ENCODE measurements around the gene C12orf50. TPM values are rescaled to one million over a fixed set of nuclear protein-coding genes. Genes with fewer than 3 reads are reported as not detected.
A peak's percentile ranks its signal among the peaks of the same experiment; 100 is the strongest.
"Not testable (repeated sequence)": the region's sequence is repeated elsewhere in the genome, so short reads cannot be mapped to it uniquely, and the experiment has no call there.

Gene C12orf50
- polyA plus RNA-seq, 1 donor = 0.27 TPM

- DNase-seq = no peak
Measured at GRCh38 chr12:87985069-87985675, 44.0 kb downstream of the C12orf50 start.

DNA sequence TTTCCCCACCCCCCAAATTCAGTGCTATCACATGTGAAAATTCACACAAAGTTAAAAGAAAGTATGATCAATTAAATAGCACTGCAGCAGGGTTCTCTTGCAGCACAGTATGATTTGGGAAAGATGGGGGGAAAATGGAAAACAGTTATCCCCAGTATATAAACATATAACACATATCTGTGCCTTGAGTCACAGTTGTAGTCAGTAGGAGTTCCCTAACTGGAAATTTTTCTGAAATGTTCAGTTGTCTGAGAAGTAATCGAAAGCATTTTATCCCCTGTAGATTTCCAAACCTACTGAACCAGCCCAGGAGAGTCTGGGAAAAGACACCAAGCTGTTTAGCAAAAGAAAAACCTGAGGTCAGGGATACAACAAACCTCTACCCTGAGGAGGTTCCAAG is 47.0 kb downstream of the C12orf50 start:
- DNase-seq = no peak

DNA sequence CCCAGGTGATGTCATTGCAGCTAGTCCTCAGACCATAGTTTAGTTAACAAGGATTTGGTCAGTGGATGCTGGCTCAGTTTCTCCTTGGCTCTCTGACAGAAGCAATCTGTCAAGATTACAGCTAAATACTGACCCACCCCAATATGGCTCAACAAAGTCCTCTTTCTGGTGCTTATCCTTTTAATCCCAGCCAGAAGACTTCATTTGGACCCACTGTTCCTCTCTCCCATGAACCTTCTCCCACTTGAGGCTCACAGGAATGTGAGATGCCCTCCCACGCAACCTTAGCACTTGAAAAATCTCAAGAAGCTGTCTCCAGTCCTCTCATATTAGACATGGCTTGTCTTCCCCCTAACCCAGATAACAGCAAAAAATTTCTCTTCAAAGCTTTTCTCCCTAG is 47.7 kb downstream of the C12orf50 start:
- DNase-seq = no peak

DNA sequence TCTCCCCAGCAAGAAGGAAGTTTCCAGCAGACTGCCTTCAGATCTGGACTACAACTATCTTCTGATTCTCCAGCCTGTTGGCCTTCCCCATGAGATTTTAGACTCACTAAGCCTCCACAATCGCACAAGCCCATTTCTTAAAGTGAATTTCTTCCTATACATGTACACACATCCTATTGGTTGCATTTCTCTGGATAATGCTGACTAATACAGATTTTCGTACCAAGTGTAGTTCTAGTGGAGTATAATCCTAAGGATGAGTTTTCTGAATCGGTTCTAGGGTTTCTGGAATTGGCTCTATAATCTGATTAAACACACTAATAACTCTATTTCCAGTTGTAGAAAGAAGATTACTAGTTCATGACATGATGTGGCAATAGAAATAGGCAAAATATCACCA is 53.3 kb downstream of the C12orf50 start:
- no peak for DNase-seq

- peak; percentile 3 for DNase-seq
Measured at GRCh38 chr12:87967871-87968270, 61.3 kb downstream of the C12orf50 start.

- no peak for DNase-seq
Measured at GRCh38 chr12:87960566-87960965, 68.6 kb downstream of the C12orf50 start.

- not testable (repeated sequence) for DNase-seq
Measured at GRCh38 chr12:87954028-87954427, 75.2 kb downstream of the C12orf50 start.

DNA sequence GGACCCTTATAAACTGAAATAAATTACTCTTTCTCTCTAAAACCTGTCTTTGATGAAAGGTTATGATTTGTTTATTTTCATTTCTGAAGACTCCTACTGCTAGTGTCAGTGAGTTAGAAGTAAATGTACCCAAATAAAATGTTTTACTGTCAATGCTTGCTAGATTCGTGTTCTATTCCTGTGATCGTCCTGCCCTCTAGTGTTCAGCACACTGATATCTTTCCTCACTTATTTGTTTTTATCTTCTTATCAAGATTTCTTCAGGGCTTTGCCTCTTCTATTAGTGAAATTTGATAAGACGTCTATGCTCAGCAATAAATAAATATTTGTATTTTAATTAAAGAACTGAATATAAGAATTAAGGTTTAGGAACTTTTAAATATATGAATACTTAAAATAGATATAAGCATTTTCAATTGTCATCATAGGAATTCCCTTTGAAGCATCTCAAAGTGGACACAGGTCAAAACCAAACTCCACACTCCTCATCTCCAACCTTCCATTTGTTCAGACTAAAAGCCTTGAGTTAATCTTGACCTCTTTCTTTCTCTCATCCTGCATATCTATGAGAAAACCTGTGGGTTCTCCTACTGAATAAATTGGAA is 75.8 kb downstream of the C12orf50 start:
- DNase-seq = peak; percentile 56

DNA sequence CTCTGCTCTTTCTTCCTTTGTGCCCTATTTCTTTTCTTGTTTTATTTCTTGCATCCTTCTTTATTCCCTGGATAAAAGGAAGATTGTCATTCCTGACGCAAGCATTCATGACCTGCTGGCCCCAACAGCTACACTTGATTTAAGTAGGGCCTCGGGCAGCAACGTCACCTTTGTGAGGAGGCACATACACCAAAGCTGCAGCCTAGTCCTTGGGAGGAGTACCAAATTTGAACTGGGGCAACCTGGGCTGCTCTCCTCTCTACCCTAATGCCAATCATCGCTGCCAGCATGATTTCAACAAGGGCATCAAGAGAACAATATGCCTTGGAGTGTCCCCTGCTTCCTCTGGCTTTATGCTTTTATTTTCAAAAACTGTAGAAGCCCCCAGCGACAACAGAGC is 76.4 kb downstream of the C12orf50 start:
- DNase-seq = no peak

DNA sequence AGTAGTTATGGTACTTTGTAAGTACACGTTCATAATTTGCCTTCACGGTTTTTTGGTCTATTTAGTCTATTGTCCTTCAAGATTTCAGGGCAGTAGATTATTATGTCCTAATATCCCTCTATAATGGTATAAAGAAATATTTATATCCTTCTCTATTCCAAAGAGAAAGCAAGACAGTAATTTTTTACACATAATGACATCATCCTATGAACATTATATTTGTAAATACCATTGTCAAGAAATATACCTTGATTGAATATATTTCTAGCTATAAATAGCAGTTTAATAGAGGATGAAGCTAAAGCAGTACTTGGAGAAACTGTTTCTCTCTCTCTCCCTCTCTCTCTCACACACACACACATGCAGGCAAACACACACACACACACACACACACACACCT is 77.0 kb downstream of the C12orf50 start:
- no peak for DNase-seq

DNA sequence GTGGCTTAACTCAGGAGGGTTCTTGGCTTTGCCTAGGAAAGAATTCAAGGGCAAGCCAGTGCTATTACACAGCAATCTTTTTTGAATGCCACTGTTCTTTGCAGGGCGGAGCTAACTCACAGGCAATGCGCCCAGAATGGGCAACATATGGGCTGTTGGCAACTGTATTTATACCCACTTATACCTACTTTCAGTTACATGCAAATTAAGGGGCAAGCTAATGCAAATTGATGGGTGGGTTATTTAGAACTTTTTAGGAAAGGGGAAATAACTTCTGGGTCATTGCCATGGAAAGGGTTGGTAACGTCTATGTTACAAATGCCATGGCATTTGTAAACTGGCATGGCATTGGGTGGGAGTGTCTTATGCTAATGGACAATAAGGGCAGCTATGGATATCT is 85.4 kb downstream of the C12orf50 start:
- no peak for DNase-seq

DNA sequence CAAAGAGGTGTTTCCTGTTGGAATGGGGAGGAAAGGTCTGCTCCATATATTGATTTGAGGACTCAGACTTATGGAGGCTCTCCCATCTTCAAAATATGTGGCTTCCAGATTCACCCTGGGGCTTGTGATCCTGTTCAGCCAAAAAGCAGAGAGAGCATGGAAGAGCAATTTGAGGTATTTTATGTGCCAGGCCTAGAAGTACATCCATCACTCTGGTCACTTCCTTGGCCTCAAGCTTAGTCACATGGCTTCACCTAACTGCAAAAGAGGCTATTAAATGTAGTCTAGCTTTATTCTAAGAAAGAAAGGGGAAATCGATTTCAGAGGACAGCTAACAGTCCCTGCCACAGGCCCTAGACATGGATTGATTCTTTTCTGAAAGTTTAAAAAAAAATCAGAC is 86.2 kb downstream of the C12orf50 start:
- DNase-seq = no peak

- no peak for DNase-seq
Measured at GRCh38 chr12:87939182-87939581, 90.0 kb downstream of the C12orf50 start.

- no peak for DNase-seq
Measured at GRCh38 chr12:87935216-87935615, 94.0 kb downstream of the C12orf50 start.

- DNase-seq = no peak
Measured at GRCh38 chr12:87933991-87934390, 95.2 kb downstream of the C12orf50 start.

DNA sequence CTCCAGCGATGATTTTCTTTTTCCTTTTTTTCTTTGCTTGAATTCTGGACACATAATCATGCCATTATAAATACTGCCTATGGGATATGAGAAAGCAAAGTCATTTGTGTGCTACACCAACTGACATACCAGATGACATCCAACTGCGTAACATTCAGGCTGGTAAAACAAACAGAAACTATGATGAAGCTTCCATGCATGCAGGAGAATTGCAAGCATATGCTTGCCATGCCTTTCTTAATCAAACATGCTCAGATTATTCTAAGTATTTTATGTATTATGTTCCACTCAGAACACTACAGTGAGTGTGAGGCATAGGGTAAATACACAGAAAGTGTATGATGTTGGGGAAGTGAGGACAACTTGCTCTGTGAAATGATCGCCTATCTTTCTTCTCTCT is 97.4 kb downstream of the C12orf50 start:
- DNase-seq = no peak

- no peak for DNase-seq
Measured at GRCh38 chr12:87930627-87931026, 98.6 kb downstream of the C12orf50 start.

Other genes starting within 250 kb of the C12orf50 start
- 11.5 TPM for gene CEP290, start 112.7 kb upstream of the C12orf50 start, polyA plus RNA-seq (ENCODE audit: insufficient read length)
- gene TMTC3, start 112.9 kb upstream of the C12orf50 start, polyA plus RNA-seq (ENCODE audit: insufficient read length) = 11.1 TPM

Measured in hindlimb muscle (tissue), 1 donor.